HG02642 (cell line): ENCODE results near the gene FSTL3.
"Not testable (repeated sequence)": the region's sequence is repeated elsewhere in the genome, so short reads cannot be mapped to it uniquely, and the experiment has no call there.

ENCODE experiments used
- ATAC-seq: cut with Tn5 transposase; IDR thresholded peaks from one replicate; pipeline ENCODE4 v1.9.1; 2021; ENCODE audit warnings: mild to moderate bottlenecking; ENCODE audit not compliant: unreplicated experiment, poor library complexity

Gene FSTL3

GRCh38 chr19:676339-677105 is at the start of gene FSTL3:
FSTL3 (plus strand) TSS chr19:676392; CDS start chr19:676424, 32 bp downstream.
- ATAC-seq: no peak

GRCh38 chr19:626566-626965 is 49.6 kb upstream of the FSTL3 start:
- ATAC-seq: not testable (repeated sequence)

GRCh38 chr19:628168-628567 is 48.0 kb upstream of the FSTL3 start:
- ATAC-seq: no peak

GRCh38 chr19:629515-629914 is 46.7 kb upstream of the FSTL3 start:
- not testable (repeated sequence) for ATAC-seq

GRCh38 chr19:629961-630714 is 46.1 kb upstream of the FSTL3 start:
- ATAC-seq: no peak

GRCh38 chr19:632579-633067 is 43.6 kb upstream of the FSTL3 start:
- peak; percentile 17 for ATAC-seq

GRCh38 chr19:633068-633785 is 43.0 kb upstream of the FSTL3 start, which contains the start of gene POLRMT:
POLRMT (minus strand) TSS chr19:633537; CDS start chr19:633512, 25 bp downstream.
- peak; percentile 86 for ATAC-seq

GRCh38 chr19:633786-634639 is 42.2 kb upstream of the FSTL3 start:
- no peak for ATAC-seq

GRCh38 chr19:634975-635652 is 41.1 kb upstream of the FSTL3 start:
- ATAC-seq: no peak

GRCh38 chr19:638906-639252 is 37.3 kb upstream of the FSTL3 start:
- ATAC-seq: no peak

- peak; percentile 65 for ATAC-seq
Measured at GRCh38 chr19:639253-640160, 36.7 kb upstream of the FSTL3 start, which contains the start of gene FGF22. FGF22 (plus strand) TSS chr19:639879; CDS start chr19:639926, 47 bp downstream.

GRCh38 chr19:640161-640558 is 36.0 kb upstream of the FSTL3 start:
- no peak for ATAC-seq

- no peak for ATAC-seq
Measured at GRCh38 chr19:640606-641189, 35.5 kb upstream of the FSTL3 start.

GRCh38 chr19:641702-642101 is 34.5 kb upstream of the FSTL3 start:
- no peak for ATAC-seq

GRCh38 chr19:642767-643727 is 33.1 kb upstream of the FSTL3 start:
- ATAC-seq: no peak

- ATAC-seq: no peak
Measured at GRCh38 chr19:643736-644135, 32.5 kb upstream of the FSTL3 start.

GRCh38 chr19:644363-644762 is 31.8 kb upstream of the FSTL3 start:
- ATAC-seq: no peak
